Stimulated activated CD4-positive, alpha-beta T cell treated with anti-CD3 and anti-CD28 coated beads, Interleukin-12 subunit alpha, Interleukin-12 subunit beta, amount 100 ng/mL, for 4 hours (primary cell): ENCODE measurements around the gene ETFB.
"Not testable (repeated sequence)": the region's sequence is repeated elsewhere in the genome, so short reads cannot be mapped to it uniquely, and the experiment has no call there.

ENCODE experiments used
- DNase-seq: peaks from one replicate; pipeline ENCODE4 v3.0.0-alpha.2; 2020

ETFB gene

DNA sequence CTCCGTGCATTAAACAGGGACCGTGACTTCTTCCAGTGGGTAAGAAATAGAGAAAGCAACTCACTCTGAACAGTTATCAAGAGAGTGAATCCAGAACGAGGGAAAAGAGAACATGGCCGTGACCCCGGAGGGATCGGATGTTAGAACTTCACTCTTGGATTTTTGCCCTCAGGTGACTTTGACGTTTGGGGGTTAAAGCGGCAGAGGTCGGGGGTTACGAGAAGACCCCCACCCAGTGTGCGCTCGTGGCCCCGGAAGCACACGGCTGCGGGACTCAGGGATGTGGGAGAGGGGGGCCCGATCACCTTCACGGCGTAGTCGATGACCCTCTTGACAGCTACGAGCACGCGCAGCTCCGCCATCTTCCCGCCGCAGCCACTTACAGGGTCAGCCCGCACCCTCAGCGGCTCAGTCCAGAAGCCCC, at the start of gene ETFB:
Gene ETFB (minus strand): TSS at position 424 of the 424 bp plus-strand sequence. CDS start 62 bp downstream, at position 362.
- DNase-seq = no peak

DNA sequence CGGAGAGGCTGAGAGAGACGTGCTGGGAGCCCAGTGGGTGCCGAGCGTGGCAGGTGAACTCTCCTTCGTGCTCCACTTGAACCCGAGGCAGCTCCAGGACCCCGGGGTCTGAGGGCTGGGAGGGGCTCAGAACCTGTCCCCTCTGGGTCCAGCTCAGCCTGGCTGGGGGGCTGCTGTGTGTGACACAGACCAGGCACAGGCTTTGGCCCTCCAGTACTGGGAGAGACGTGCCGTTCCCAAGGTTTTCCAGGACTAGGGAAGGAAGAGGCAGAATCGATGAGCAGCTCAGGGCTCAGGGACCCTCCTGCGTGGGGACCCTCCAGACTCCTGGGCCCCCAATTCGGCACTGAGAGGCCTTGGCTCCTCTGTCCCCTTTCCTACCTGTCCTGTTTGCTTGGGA, 49.0 kb upstream of the ETFB start:
- no peak for DNase-seq

DNA sequence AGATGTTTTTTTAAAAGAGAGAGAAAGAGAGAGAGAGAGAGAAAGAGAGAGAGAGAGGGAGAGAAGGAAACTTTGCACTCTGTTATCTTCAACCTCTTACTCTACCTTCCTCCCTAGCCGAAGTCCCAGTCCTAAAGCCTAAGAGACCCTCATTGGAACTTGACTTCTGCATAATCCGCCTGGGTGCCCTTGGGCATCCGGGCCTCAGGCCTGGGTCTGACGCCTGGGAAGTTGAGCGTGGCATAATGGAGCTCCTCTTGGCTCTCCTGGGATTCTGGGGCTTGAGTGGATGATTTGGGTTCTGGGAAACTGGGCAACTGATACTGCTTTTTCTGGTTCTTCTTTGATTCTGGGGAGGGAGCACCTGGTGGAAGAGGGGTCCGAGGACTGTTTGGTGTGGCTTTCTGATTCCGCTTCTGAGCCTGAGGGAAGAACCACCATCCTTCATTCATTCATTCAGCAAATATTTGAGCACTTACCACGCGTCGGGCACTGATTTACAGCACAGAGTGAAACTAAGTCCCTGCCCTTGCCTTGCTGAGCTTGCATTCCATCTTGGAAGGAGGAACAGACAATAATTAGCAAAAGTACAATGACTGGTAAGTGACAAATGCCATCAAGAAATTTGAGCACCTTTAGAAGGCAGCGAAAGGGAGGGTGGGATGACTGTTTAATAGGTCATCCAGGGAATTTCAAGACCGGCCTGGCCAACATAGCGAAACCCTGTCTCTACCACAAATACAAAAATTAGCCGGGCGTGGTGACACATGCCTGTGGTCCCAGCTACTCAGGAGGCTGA, 45.0 kb upstream of the ETFB start:
- no peak for DNase-seq

DNA sequence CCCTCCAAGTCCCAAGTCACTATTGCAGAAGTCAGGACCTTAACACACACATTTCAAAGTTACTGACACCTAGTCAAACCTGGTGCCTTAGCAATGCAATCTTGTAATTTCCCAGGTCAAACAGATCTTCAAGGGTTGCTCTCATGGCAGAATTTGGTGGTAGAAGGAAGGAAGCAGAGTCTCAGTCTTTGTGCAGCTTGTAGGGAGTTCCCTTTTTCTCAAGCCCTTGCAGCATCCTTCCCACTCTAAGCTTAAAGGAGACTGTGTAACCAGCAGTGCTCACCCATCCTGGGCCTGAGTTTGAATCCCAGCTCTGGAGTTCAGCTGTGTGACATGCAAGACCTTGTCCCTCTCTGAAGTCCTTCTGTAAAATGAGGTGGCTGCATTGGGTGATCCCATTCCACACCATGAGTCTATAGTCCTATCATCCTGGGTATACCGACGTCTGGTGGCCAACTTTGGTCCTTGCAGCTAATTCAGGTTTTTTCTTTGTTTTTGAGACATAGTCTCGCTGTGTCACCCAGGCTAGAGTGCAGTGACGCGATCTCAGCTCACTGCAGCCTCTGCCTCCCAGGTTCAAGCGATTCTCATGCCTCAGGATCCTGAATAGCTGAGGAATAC, 41.4 kb upstream of the ETFB start:
- no peak for DNase-seq

DNA sequence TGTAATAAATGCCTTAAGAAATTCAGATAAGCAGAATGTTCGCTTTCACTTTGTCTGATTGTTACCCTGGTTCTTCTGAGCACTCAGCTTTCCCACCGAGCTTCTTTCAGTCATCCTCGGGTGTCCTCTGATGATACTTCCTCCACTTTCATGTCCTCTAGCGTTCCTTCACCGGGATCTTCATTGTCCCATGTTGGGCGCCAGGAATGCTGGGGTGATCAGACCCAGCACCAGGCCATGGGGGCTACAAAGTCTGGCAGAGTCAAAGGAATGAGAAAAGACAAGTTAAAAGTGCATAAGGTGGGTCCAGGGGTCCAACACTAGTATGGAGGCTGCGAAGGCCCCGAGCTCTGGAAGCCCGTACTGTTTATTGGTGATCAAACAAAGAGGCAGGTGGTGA, 35.9 kb upstream of the ETFB start:
- no peak for DNase-seq

DNA sequence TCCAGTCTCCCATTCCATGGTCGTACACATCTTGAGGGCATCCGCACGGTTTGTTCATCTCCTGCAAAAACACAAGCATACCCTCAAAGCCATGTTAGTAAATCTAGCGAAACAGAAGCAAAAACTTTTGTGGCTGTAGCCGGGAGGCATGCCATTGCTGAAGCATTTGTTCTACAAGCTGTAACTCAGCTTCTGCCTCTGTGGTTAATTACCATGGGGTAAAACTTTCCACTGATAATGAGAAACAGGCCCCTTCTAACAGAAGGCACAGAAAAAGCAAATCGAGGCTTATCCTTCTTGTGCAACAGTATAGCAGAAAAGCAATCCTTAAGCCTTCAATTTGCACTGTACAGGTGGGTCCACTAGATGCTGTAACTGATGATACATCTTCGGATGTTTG, 33.7 kb upstream of the ETFB start:
- not testable (repeated sequence) for DNase-seq

DNA sequence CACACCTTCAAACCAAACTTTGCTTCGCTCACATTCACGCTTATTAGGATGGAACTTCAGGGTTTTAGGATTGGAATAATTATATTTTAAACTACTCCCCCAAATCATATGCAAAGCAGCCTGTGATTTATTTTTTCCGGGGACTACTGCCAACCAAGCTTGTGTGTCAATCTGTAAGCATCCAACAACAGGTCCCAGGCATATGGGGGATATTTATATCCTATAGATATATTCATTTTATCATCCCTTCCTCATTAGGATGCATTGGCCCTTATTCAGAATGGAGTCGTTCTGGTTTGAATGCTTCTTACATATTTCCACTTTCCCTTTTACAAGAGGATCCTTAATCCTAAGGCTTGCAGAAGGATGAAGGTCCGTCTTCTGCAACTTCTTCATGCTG, 33.0 kb upstream of the ETFB start:
- no peak for DNase-seq

DNA sequence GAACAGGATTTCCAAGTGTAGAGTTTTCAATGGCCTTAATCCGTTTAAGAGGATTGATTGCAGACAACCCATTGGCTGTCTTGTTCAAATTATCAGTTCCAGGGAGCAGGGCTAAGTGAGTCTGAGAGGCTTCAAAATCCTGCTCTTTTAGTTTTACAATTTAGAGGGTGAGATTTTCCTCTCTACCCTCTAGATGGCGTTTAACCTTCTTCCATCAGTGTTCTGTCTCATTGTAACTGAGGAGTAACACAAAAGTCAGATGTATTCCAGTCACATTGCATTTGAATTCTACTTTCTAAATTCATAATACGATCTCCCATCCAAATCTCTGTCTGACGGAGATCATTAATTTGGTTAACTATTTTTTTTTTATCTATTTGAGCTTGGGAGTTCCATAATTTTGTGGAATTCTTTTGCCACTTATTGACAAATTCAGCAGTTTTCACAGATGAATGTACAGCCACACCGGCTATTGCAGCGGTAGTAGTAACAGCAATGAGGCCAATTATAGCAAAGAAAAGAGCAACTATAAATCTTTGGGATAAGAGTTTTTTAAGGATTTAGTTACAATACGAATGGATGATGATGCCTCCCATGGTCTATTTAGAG, 32.0 kb upstream of the ETFB start:
- no peak for DNase-seq

DNA sequence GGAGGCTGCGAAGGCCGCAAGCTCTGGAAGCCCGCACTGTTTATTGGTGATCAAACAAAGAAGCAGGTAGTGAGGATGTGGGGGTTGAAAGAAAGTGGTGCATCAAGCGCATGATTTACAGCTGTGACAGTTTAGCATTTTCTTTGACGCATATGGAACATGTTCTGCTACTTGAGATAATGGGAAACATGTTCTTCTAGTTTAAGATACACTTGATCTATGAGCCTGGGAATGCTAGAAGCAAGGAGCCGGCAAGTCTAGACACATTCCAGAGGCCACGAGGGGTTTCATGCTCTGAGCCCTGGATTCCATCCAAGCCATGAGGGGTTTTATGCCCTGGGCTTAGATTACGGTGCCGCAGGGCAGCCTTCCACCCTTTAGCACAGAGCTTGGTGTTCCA, 31.3 kb upstream of the ETFB start:
- not testable (repeated sequence) for DNase-seq

DNA sequence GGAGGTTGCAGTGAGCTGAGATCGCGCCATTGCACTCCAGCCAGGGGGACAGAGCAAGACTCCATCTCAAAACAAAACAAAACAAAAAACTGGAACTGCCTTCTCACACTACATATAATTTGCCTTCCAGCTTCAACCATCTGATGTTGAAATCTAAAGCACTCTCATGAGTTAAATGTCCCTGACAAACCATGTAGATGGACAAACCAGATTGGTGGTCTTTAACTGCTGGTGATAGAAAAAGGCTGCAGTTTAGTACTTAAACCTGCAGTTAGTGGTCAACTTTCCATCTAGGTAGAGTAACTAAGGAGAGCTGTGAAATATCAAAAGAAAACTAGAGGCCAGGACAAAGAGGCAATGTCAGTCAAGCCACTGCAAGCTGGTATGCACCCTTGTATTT, 30.0 kb upstream of the ETFB start:
- DNase-seq = no peak

DNA sequence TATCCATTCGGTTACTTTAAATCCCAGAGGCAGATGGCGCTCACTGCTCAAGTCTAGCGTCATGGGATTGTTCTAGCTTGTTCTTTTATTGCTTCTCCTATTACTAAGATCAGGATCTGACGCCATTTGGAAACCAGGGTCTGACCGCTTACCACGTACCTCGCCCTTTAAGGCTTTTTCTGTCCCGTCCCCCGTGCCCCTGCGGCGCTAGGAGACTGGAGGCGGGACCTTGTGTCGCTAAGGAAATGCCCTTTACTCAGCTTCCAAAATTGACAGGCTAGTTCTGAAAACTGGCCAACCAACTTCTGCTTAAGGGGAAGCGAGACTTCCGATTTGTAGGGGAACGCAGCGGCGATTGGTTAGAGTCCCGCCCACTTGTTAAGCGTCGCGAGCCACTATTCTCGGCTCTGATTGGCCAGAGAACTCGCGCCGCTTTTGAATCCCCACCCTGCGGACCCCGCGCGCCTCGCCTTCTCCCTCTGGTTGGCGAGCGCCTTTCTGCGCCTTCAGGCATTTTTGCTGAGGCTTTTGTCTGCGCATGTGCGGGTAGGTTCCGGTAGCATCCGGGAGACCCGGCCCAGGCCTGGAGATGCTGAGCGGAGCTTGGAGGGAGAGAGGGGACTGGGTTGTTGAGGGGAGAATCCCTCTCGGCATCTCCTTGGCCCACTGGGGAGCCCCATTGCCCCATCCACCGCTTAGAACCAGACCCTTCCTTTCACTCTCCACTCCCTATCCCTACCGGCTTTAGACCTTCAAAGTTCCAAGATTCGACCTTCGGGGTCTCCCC, 28.1 kb upstream of the ETFB start:
- peak; percentile 80 for DNase-seq

DNA sequence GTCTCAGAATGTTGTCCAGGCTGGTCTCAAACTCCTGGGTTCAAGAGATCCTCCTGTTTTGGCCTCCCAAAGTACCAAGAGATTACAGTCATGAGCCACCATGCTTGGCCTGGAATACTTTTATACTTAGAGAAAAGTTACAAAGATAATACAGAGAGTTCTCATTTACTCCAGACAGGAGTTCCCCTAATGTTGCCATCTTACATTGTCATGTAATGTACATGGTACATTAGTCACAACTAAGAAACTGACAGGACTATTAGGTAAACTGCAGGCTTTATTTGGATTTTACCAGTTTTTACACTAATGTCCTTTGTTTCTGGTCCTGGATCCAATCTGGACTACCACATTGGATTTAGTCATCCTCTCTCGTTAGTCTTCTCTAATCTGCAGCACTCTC, 26.5 kb upstream of the ETFB start:
- DNase-seq = no peak

DNA sequence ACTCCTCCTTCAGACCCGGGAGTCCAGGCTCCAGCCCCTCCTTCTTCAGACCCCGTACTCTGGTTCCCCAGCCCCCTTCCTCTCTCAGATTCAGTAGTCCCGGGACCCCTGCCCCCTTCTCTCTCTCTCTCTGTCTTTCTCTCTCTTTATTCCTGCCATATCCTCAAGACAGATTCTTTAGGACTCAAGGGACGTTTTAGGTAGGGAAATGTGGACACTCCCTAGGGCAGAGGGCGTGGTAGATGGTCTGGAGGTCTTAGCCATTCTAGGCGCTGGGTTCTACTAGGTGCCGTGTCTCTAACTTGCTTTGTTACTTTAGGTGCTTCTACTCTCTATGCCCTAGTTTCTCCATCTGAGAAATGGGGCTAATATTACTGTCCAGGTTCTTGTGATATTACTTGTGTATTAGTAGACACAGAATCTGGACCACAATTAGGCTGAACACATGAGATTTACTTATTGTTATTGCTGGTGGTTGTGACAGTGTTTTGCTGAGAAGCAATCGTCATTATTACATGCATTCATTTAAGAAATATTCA, 25.0 kb upstream of the ETFB start:
- DNase-seq = no peak

DNA sequence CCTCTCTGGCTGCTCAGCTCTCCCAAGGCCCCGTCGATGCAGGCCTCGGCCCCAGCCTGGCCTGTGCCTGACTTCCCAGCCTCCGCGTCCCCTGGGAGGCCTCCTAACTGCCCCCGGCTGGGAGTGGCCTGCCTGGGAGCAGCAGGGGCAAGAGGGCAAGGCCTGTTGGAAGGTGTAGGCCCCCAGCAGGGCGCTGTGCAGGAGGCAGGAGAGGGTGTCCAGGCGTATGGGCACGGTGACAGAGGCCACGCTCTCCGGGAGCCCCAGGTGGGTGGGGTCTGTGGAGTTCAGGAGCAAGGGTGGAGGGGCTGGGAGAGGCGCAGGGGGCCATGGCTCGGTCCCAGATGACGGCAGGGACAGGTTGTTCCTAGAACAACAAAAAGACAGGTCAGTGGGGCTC, 23.0 kb upstream of the ETFB start:
- DNase-seq = no peak

DNA sequence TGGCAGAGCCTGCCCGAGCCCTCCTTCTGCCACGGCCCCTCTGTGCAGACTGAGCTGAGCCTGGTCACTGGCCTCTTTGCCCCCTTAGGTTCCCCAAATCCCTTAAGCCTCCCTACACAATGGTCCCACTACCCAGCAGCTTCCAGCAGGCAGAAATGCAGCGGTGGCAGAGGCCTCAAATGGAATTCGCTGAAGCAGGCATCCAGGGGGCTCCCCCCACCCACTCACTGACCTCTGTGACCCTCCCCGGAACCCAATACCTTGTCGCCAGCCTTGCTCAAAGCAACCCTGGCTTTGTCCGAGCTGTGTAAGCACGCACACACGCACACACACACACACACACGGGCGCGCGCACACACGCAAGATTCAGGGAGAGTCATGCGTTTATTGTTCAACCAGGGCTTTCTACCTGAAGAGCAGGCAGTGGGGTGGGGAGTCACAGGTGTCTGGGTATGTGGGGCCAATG, 21.8 kb upstream of the ETFB start, which contains the start of gene LIM2:
Gene LIM2 (minus strand): TSS at position 51 of the 466 bp plus-strand sequence. CDS start 531 bp downstream, outside the sequence.
- no peak for DNase-seq

DNA sequence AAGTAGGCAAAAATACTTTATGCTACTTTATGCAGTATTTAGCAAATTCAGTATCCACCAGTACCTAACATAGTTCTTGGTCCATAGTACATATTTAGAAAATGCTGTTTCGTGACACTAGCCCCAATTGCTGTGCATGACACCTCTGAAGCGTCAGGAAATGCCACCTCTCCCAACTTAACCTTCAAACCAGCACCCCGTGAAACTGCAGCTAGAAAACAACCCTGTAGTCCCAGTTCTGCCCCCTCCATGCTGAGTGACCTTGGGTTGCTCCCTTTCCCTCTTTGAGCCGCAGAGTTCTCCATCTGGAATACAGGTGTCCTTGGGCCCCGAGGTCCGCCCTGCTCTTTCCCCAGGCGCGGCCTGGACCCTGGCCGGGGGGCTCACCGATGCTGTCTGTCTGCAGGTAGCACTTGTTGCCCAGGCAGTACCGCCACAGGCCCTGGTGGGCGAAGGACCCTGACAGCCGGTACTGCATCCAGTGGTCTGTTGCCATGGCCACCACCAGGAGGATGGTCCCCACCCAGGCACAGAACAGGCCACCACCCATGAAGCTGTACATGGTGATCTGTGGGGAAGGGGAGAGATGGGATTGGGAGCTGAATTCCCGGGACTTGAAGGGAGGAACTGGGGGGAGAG, 20.8 kb upstream of the ETFB start:
- no peak for DNase-seq

DNA sequence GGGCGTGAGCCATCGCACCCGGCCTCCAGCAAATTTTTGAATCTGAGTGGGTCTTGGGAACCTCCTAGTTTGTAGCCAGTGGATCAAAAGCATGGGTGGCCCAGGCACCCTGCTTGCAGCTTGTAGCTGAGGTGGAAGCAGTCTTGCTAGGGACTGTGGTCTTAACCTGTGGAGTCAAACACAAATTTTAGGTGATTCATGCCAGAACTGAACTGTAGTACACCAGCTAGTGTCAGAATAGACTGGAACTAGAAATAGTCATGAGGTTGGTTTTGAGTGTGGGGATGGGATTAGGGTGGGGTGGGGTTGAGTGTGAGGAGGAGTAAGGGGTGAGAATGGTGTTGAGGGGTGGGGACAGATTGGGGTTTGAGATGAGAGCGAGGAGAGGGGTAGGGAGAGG, 15.8 kb upstream of the ETFB start:
- no peak for DNase-seq

DNA sequence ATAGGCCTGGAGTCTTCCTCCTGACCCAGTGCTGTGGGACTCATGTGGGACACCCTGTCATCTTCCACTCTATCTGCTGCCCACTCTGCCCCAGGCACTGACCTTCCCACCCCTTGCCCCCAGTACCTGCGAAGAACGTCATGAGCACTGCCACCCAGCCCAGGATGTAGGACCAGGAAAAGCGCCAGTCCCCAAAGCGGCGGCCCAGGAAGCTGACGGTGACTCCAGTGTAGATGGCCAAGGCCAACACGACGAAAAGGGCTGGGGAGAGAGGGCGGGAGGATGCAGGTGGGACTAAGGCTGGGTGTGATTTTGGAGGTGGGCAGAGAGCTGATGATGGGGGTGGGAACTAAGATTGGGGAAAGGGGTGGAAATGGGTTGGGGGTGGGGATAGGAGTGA, 14.2 kb upstream of the ETFB start:
- no peak for DNase-seq

DNA sequence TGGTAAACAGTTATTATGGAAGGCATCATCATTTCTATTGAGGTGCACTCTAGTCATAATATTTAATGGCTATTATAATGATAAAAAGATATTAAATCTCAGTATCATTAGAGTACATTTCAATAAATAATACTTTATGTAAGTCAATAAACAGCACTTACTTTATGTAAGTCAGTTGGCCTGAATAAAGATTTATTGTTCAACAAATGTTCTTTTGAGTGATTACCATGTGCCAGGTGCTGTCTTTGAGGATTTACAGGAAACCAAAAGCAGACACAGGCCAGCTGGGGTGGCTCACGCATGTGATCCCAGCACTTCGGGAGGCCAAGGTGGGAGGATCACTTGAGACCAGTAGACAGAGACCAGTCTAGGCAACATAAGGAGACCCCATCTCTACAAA, 11.2 kb upstream of the ETFB start:
- no peak for DNase-seq

DNA sequence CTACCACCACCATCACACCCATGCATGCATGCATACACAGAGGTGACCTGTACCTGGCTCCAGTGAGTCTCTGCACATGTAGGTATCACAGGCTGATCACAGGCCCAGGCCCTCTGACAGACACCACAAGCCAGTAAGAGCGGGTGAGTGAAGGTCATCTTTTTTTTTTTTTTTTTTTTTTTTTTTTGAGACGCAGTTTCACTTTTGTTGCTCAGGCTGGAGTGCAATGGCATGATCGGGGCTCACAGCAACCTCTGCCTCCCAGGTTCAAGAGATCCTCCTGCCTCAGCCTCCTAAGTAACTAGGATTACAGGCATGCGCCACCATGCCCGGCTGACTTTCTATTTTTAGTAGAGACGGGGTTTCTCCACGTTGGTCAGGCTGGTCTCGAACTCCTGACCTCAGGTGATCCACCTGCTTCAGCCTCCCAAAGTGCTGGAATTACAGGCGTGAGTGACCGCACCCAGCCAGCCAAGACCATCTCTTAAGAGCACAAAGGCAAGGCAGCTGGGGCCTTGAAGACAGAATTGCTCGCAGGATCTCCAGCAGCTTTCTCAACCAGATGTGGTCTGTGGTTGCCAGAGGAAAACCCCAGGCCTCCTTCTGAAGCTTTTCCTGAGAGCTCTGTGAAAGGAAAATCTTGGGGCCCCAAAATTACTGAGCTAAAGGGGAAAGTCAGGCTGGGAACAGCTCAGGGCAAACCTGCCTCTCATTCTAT, 9.5 kb upstream of the ETFB start:
- no peak for DNase-seq

DNA sequence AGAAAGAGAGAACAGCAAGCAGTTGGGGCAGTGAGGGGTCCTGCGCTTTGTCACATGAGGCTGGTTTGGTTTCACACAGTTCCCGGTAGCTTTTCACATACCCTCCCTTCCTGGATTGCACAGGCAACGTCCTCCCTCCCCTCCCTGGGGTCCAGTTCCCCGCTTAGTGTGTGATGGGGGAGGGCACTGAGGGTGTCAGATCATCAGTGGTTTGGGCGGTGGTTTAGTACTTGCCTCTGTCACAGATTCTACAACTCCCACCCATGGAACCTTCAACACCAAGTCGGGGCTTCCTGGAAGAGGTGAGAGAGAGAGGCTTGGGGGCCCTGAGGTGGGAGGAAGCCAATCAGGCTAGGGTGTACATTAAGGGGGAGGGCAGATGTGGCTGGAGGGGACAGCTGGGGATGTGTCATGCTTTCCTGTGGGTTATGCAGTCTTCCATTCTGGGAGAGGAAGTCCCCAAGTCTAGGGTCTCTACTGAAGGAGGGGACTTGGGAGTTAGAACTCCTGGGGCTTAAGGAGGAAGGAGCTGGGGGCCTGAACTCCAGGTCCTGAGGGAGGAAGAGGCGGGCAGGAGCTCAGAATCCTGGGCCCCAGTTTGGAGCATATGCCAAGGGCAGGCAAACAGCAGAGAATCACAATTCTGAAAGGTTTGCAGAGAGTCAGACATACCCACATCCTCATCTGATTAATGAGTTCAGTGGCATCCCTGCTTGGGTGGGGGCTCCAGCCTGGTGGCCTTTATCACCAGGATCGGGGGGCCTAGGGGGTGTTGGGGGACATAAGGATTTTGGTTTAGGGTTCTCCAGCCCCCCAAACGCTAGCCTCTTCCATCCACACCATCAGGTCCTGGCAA, 6.7 kb upstream of the ETFB start, which contains the start of gene NKG7:
Gene NKG7 (minus strand): TSS at position 6 of the 856 bp plus-strand sequence. CDS start 119 bp downstream, outside the sequence.
- DNase-seq = peak; percentile 56
